HepG2 (cell line): ENCODE results near the gene RINL. TPM values are rescaled to one million over a fixed set of nuclear protein-coding genes. Genes with fewer than 3 reads are reported as not detected.

Experiments used
- CENPT ChIP-seq: sonication (generic); formaldehyde crosslinking; IDR thresholded peaks from 2 replicates; pipeline ENCODE4 v1.8.0; 2022; ENCODE audit warnings: low read depth, mild to moderate bottlenecking, moderate library complexity, missing genetic modification reagents
- DMTF1 ChIP-seq: sonication (generic); formaldehyde crosslinking; IDR thresholded peaks from 2 replicates; pipeline ENCODE4 v1.4.0; 2020; ENCODE audit warnings: mild to moderate bottlenecking, missing genetic modification reagents
- EEA1 ChIP-seq: sonication (generic); formaldehyde crosslinking; IDR thresholded peaks from 2 replicates; pipeline ENCODE4 v1.5.1; 2020; ENCODE audit warnings: mild to moderate bottlenecking, missing genetic modification reagents, borderline replicate concordance
- ELK4 ChIP-seq: sonication (generic); formaldehyde crosslinking; IDR thresholded peaks from 2 replicates; pipeline ENCODE4 v1.9.0; 2021; ENCODE audit warnings: missing genetic modification reagents, borderline replicate concordance
- HNF4A ChIP-seq: sonication (generic); formaldehyde crosslinking; IDR thresholded peaks from 2 replicates; pipeline ENCODE4 v1.4.0; 2020; ENCODE audit warnings: missing genetic modification reagents
- HOXA9 ChIP-seq: sonication (generic); formaldehyde crosslinking; IDR thresholded peaks from 2 replicates; pipeline ENCODE4 v1.8.1; 2022; ENCODE audit warnings: missing genetic modification reagents, mild to moderate bottlenecking, moderate library complexity, borderline replicate concordance
- LCORL ChIP-seq, 2 experiments: fragments of 450-650 bp in 1 of 2; sonication (generic) in 1 of 2; formaldehyde crosslinking in 1 of 2; IDR thresholded peaks; 2 replicates each; pipeline versions ENCODE4 v1.5.0 to v1.6.1; 2017 to 2020; ENCODE audit warnings: antibody characterized with exemption in 1 of 2, missing genetic modification reagents in 1 of 2
- MEIS1 ChIP-seq: sonication (generic); formaldehyde crosslinking; IDR thresholded peaks from 2 replicates; pipeline ENCODE4 v1.9.0; 2021; ENCODE audit warnings: mild to moderate bottlenecking, missing genetic modification reagents, moderate library complexity, borderline replicate concordance
- NKX3-1 ChIP-seq: sonication (generic); formaldehyde crosslinking; IDR thresholded peaks from 2 replicates; pipeline ENCODE4 v1.5.0; 2020; ENCODE audit warnings: missing genetic modification reagents
- PCBP1 ChIP-seq: fragments of 200-400 bp; formaldehyde crosslinking; IDR thresholded peaks from 2 replicates; pipeline ENCODE4 v1.6.1; 2017; ENCODE audit warnings: mild to moderate bottlenecking, low read depth, low read length, borderline replicate concordance
- PLRG1 ChIP-seq: fragments of 450-650 bp; conservative IDR thresholded peaks from 2 replicates; pipeline ENCODE4 v1.6.1; 2016
- RCOR2 ChIP-seq: IDR thresholded peaks from 2 replicates; pipeline ENCODE4 v1.6.1; 2016; ENCODE audit warnings: missing biosample characterization, missing genetic modification reagents
- RNF2 ChIP-seq: fragments of 450-650 bp; conservative IDR thresholded peaks from 2 replicates; pipeline ENCODE4 v1.6.1; 2016; ENCODE audit warnings: low read depth
- SAP130 ChIP-seq: IDR thresholded peaks from 2 replicates; pipeline ENCODE4 v1.6.1; 2016; ENCODE audit warnings: low read depth
- U2AF2 ChIP-seq: fragments of 200-400 bp; formaldehyde crosslinking; IDR thresholded peaks from 2 replicates; pipeline ENCODE4 v1.6.1; 2017; ENCODE audit warnings: low read depth, mild to moderate bottlenecking, low read length
- ZBTB26 ChIP-seq: IDR thresholded peaks from 2 replicates; pipeline ENCODE4 v1.6.1; 2016; ENCODE audit warnings: missing compliant biosample characterization, missing genetic modification reagents, borderline replicate concordance
- ZBTB44 ChIP-seq: sonication (generic); formaldehyde crosslinking; IDR thresholded peaks from 2 replicates; pipeline ENCODE4 v1.4.0; 2020; ENCODE audit warnings: missing genetic modification reagents
- ZFP36L2 ChIP-seq: sonication (generic); formaldehyde crosslinking; IDR thresholded peaks from 2 replicates; pipeline ENCODE4 v1.4.0; 2020; ENCODE audit warnings: missing genetic modification reagents
- ZMYM3 ChIP-seq: sonication (generic); formaldehyde crosslinking; IDR thresholded peaks from 2 replicates; pipeline ENCODE4 v1.5.1; 2020; ENCODE audit warnings: mild to moderate bottlenecking, missing genetic modification reagents
- ZNF282 ChIP-seq: fragments of 450-650 bp; IDR thresholded peaks from 2 replicates; pipeline ENCODE4 v1.6.1; 2018; ENCODE audit not compliant: partially characterized antibody
- ZNF337 ChIP-seq: sonication (generic); formaldehyde crosslinking; IDR thresholded peaks from 2 replicates; pipeline ENCODE4 v1.5.1; 2020; ENCODE audit warnings: missing genetic modification reagents, low read depth, mild to moderate bottlenecking, borderline replicate concordance
- ZNF746 ChIP-seq: sonication (generic); formaldehyde crosslinking; IDR thresholded peaks from 2 replicates; pipeline ENCODE4 v1.8.0; 2022; ENCODE audit warnings: mild to moderate bottlenecking, missing genetic modification reagents
- ZNF816 ChIP-seq: sonication (generic); formaldehyde crosslinking; IDR thresholded peaks from 2 replicates; pipeline ENCODE4 v1.8.0; 2022; ENCODE audit warnings: missing genetic modification reagents, mild to moderate bottlenecking, borderline replicate concordance
- ZSCAN30 ChIP-seq: sonication (generic); formaldehyde crosslinking; IDR thresholded peaks from 2 replicates; pipeline ENCODE4 v1.5.0; 2020; ENCODE audit warnings: mild to moderate bottlenecking, missing genetic modification reagents
- polyA plus RNA-seq, 8 experiments: library from polyadenylated mRNA; depleted of rRNA in 3 of 8; stranded (reverse) in 7 of 8; unstranded in 1 of 8; fragments of >200 nt; fragmentation: Illumina TruSeq in 4 of 8; extraction: Trizol in 4 of 8; gene quantifications; 2 replicates each; pipeline versions ENCODE4 v1.2.1 to v1.2.3, GENCODE V29; 2011 to 2016; ENCODE audit warnings: low read depth in 4 of 8, missing spikeins in 1 of 8, mixed read lengths in 1 of 8; ENCODE audit not compliant: insufficient read depth in 1 of 8
- total RNA-seq, 5 experiments: library from RNA; depleted of rRNA; stranded (reverse); fragments of >200 nt; fragmentation: Illumina TruSeq; extraction: Trizol; gene quantifications; 2 replicates each; pipeline ENCODE4 v1.2.3, GENCODE V29; 2016; ENCODE audit warnings: low read depth in 1 of 5

The RINL gene
- total and polyA plus RNA-seq, 2 of the 13 experiments (the other 11 are each of a cell fraction or from before 2014, with no cell fraction given), result 11.4 to 18.0 TPM

- TF ChIP-seq SAP130 (CRISPR knock-in tag), result peak; percentile 70
- TF ChIP-seq ELK4, result no peak
- no peak for TF ChIP-seq RCOR2 (CRISPR knock-in tag)
- no peak for TF ChIP-seq HNF4A (CRISPR knock-in tag)
- 0 out of 2 replicates have a peak, but pooled peaks have one; percentile 67 for TF ChIP-seq CENPT (CRISPR knock-in tag)
- TF ChIP-seq RNF2, result peak; percentile 67; the same call in 1 of the 2 replicates
- no peak for TF ChIP-seq ZFP36L2 (CRISPR knock-in tag)
- 0 out of 2 replicates have a peak, but pooled peaks have one; percentile 50 for TF ChIP-seq ZNF746 (CRISPR knock-in tag)
- no peak for TF ChIP-seq EEA1 (CRISPR knock-in tag)
- no peak; the same call in 1 of the 2 replicates for TF ChIP-seq ZBTB26 (CRISPR knock-in tag)
- TF ChIP-seq NKX3-1 (CRISPR knock-in tag), result no peak; the same call in 1 of the 2 replicates
- TF ChIP-seq ZNF282, result no peak
- TF ChIP-seq HOXA9 (CRISPR knock-in tag), result peak; percentile 82; the same call in 1 of the 2 replicates
- no peak for TF ChIP-seq LCORL (IDR thresholded peaks at IDR 0.05)
- no peak for TF ChIP-seq LCORL (CRISPR knock-in tag; IDR thresholded peaks at IDR 0.05)
- TF ChIP-seq ZSCAN30, result no peak
- TF ChIP-seq MEIS1 (CRISPR knock-in tag), result no peak; the same call in 1 of the 2 replicates
- TF ChIP-seq PLRG1, result no peak
- no peak for TF ChIP-seq DMTF1 (CRISPR knock-in tag)
- TF ChIP-seq ZNF337, result no peak
- TF ChIP-seq ZBTB44 (CRISPR knock-in tag), result no peak; the same call in 1 of the 2 replicates
- TF ChIP-seq ZMYM3 (CRISPR knock-in tag), result no peak
- peak; percentile 96; the same call in 1 of the 2 replicates for TF ChIP-seq ZNF816 (CRISPR knock-in tag)
- TF ChIP-seq U2AF2, result no peak
- no peak for TF ChIP-seq PCBP1
These were observed 28.8 kb downstream of the RINL start (continued) for GRCh38 chr19:38849147-38849859.
